GM18907 (cell line): ENCODE results near the gene DAZ1.
"Not testable (repeated sequence)": the region's sequence is repeated elsewhere in the genome, so short reads cannot be mapped to it uniquely, and the experiment has no call there.

Experiments used
- ATAC-seq: cut with Tn5 transposase; IDR thresholded peaks from one replicate; pipeline ENCODE4 v1.9.1; 2021; ENCODE audit warnings: mild to moderate bottlenecking, moderate library complexity; ENCODE audit not compliant: unreplicated experiment

Gene DAZ1, protein sequence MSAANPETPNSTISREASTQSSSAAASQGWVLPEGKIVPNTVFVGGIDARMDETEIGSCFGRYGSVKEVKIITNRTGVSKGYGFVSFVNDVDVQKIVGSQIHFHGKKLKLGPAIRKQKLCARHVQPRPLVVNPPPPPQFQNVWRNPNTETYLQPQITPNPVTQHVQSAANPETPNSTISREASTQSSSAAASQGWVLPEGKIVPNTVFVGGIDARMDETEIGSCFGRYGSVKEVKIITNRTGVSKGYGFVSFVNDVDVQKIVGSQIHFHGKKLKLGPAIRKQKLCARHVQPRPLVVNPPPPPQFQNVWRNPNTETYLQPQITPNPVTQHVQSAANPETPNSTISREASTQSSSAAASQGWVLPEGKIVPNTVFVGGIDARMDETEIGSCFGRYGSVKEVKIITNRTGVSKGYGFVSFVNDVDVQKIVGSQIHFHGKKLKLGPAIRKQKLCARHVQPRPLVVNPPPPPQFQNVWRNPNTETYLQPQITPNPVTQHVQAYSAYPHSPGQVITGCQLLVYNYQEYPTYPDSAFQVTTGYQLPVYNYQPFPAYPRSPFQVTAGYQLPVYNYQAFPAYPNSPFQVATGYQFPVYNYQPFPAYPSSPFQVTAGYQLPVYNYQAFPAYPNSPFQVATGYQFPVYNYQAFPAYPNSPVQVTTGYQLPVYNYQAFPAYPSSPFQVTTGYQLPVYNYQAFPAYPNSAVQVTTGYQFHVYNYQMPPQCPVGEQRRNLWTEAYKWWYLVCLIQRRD

DNA sequence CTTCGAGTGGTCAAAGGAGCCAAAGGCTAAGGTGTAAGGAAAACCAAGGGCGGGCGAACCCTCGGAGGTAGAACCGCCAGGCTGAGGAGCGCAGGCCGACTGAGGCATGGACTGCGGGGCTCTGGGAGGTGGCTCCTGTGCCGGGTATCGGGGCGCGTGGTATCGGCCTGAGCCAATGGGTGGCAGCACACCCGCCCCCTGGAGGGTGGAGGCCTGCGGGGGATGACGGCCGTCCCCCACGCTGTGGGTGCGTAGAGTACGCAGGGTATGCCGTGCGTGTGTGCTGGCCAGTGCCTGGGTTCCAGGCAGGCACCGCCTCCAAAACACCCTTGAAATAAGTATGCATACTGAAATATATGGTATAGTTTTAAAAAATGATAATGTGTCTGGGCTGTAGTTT, at the start of gene DAZ1:
DAZ1 (minus strand) TSS at position 101 of the 400 bp plus-strand sequence. CDS start 208 bp downstream, outside the sequence.
- ATAC-seq, result not testable (repeated sequence)

DNA sequence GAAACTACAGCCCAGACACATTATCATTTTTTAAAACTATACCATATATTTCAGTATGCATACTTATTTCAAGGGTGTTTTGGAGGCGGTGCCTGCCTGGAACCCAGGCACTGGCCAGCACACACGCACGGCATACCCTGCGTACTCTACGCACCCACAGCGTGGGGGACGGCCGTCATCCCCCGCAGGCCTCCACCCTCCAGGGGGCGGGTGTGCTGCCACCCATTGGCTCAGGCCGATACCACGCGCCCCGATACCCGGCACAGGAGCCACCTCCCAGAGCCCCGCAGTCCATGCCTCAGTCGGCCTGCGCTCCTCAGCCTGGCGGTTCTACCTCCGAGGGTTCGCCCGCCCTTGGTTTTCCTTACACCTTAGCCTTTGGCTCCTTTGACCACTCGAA, 20.4 kb upstream of the DAZ1 start, which contains the start of gene DAZ2:
DAZ2 (plus strand) TSS at position 301 of the 400 bp plus-strand sequence. CDS start 208 bp downstream, outside the sequence.
- not testable (repeated sequence) for ATAC-seq

DNA sequence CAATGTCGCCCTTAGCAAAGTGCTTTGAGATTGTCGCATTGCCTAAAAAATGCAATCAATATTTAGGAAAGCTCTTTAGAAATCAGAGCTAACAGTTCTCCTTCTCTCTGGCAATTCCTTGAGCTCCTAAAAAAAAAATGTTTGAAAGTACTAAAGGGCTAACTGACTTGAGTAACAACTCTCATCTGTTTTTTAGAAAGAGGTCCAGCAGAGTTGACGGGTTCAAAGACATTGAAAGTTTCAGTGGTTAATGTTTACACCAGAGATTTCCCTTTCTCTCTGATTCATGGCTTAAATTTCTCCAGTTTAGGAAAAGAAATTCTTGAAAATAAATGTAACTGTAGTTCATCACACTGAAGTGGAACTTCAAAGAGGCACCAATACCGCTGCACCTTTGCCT, 11.9 kb upstream of the DAZ1 start:
- not testable (repeated sequence) for ATAC-seq

DNA sequence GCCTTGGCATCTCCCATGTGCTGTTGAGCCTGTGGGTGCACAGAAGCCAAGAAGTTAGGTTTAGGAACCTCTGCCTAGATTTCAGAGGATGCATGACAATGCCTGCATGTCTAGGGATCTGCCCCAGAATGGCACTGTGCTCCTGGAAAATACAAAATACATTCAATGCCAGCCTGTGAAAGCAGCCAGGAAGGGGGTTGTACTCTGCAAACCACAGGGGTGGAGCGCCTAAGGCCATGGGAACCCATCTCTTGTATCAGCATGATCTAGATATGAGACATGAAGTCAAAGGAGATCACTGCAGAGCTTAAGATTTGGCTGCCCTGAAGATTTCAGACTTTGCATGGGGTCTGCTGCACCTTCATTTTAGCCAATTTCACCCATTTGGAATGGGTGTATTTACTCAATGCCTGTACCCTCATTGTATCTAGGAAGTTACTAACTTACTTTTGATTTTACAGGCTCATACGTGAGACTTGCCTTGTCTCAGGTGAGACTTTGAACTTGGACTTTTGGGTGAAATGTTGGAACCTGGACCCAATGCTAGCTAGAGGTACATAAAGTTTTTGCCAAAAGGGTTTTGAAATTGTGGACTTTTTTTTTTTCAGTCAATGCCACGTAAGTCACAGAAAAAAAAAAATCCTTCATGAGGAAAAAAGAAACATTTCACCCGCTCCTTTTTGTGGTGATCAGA, 11.1 kb upstream of the DAZ1 start:
- not testable (repeated sequence) for ATAC-seq

DNA sequence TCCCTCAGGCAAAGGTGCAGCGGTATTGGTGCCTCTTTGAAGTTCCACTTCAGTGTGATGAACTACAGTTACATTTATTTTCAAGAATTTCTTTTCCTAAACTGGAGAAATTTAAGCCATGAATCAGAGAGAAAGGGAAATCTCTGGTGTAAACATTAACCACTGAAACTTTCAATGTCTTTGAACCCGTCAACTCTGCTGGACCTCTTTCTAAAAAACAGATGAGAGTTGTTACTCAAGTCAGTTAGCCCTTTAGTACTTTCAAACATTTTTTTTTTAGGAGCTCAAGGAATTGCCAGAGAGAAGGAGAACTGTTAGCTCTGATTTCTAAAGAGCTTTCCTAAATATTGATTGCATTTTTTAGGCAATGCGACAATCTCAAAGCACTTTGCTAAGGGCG, 8.6 kb upstream of the DAZ1 start:
- ATAC-seq, result not testable (repeated sequence)
